Loucy (cell line): ENCODE measurements around the gene INSIG2.

Experiments used
- CTCF ChIP-seq: fragments of 200-600 bp; sonication (generic); conservative IDR thresholded peaks from 2 replicates; pipeline ENCODE4 v1.5.1; 2014; ENCODE audit warnings: mild to moderate bottlenecking, antibody characterized with exemption, low read length
- EZH2phosphoT487 ChIP-seq: fragments of 200-600 bp; IDR thresholded peaks from 2 replicates; pipeline ENCODE4 v1.6.1; 2018; ENCODE audit warnings: antibody characterized with exemption, mild to moderate bottlenecking, moderate library complexity, borderline replicate concordance

GRCh38 chr2:118089139-118089800 is 999 bp downstream of the INSIG2 start:
- TF ChIP-seq CTCF (peak; percentile 32; the same call in 1 of the 2 replicates), EZH2phosphoT487 (no peak)
